K562 (cell line): Measurements from ENCODE around the gene STAG2. TPM values are rescaled to one million over a fixed set of nuclear protein-coding genes. Genes with fewer than 3 reads are reported as not detected.

ENCODE experiments used
- CC2D1A ChIP-seq: fragments of 450-650 bp; IDR thresholded peaks from 2 replicates; pipeline ENCODE4 v1.6.1; 2017; ENCODE audit warnings: mild to moderate bottlenecking
- ELK3 ChIP-seq: fragments of 450-650 bp; formaldehyde crosslinking; IDR thresholded peaks from 2 replicates; pipeline ENCODE4 v1.4.0; 2020; ENCODE audit warnings: mild to moderate bottlenecking
- FOXK1 ChIP-seq: sonication (generic); formaldehyde crosslinking; IDR thresholded peaks from 2 replicates; pipeline ENCODE4 v1.8.0; 2022; ENCODE audit warnings: missing genetic modification reagents, mild to moderate bottlenecking, borderline replicate concordance
- L3MBTL2 ChIP-seq: fragments of 450-650 bp; IDR thresholded peaks from 2 replicates; pipeline ENCODE4 v1.6.1; 2016; ENCODE audit warnings: mild to moderate bottlenecking, moderate library complexity
- MCM7 ChIP-seq, 2 experiments: fragments of 450-650 bp; IDR thresholded peaks; 2 replicates each; pipeline ENCODE4 v1.6.1; 2016 to 2018
- MTA3 ChIP-seq: fragments of 450-650 bp; formaldehyde crosslinking; IDR thresholded peaks from 2 replicates; pipeline ENCODE4 v1.6.1; 2017; ENCODE audit warnings: mild to moderate bottlenecking, borderline replicate concordance
- NFIC ChIP-seq: fragments of 450-650 bp; IDR thresholded peaks from 2 replicates; pipeline ENCODE4 v1.6.1; 2017; ENCODE audit warnings: mild to moderate bottlenecking, inconsistent platforms
- NFIX ChIP-seq: fragments of 250-450 bp; sonication (Bioruptor Pico); IDR thresholded peaks from 2 replicates; pipeline ENCODE4 v1.4.0; 2020; ENCODE audit warnings: low read depth, mild to moderate bottlenecking, moderate library complexity
- NFXL1 ChIP-seq: fragments of 450-650 bp; formaldehyde crosslinking; IDR thresholded peaks from 2 replicates; pipeline ENCODE4 v1.4.0; 2021; ENCODE audit warnings: mild to moderate bottlenecking
- PTBP1 ChIP-seq: fragments of 200-400 bp; formaldehyde crosslinking; IDR thresholded peaks from 2 replicates; pipeline ENCODE4 v1.6.1; 2017; ENCODE audit warnings: low read depth, low read length
- RFX7 ChIP-seq: fragments of 250-450 bp; sonication (Bioruptor Pico); IDR thresholded peaks from 2 replicates; pipeline ENCODE4 v1.5.1; 2021; ENCODE audit warnings: mild to moderate bottlenecking
- RNF219 ChIP-seq: fragments of 250-450 bp; sonication (Bioruptor Pico); IDR thresholded peaks from 2 replicates; pipeline ENCODE4 v1.5.0; 2022; ENCODE audit warnings: mild to moderate bottlenecking
- SFPQ ChIP-seq: fragments of 200-400 bp; formaldehyde crosslinking; IDR thresholded peaks from 2 replicates; pipeline ENCODE4 v1.6.1; 2017; ENCODE audit warnings: mild to moderate bottlenecking, low read depth, low read length, moderate library complexity
- SIX5 ChIP-seq, 2 experiments: IDR thresholded peaks; 2 replicates each; pipeline ENCODE4 v1.6.1; 2011; ENCODE audit warnings: low read length in 2 of 2, borderline replicate concordance in 1 of 2, low read depth in 1 of 2, mild to moderate bottlenecking in 1 of 2, moderate library complexity in 1 of 2; ENCODE audit not compliant: insufficient read depth in 1 of 2
- ZNF583 ChIP-seq: fragments of 250-450 bp; sonication (Bioruptor Pico); IDR thresholded peaks from 2 replicates; pipeline ENCODE4 v1.4.0; 2020
- ZNF644 ChIP-seq: fragments of 200-800 bp; sonication (Bioruptor generic); IDR thresholded peaks from 2 replicates; pipeline ENCODE4 v1.6.1; 2016; ENCODE audit warnings: low read depth, missing genetic modification characterization, missing compliant biosample characterization
- ZNF764 ChIP-seq: fragments of 250-450 bp; sonication (Bioruptor Pico); IDR thresholded peaks from 2 replicates; pipeline ENCODE4 v1.4.0; 2020; ENCODE audit warnings: low read depth, mild to moderate bottlenecking, moderate library complexity
- polyA plus RNA-seq, 8 experiments: library from polyadenylated mRNA; depleted of rRNA in 4 of 8; stranded (reverse) in 5 of 8; unstranded in 3 of 8; fragments of >200 nt; fragmentation: Nextera tagmentation in 2 of 8; fragmentation: Illumina TruSeq in 1 of 8; extraction: Ambion mirVana in 2 of 8; extraction: Trizol in 1 of 8; gene quantifications; 2 replicates each; pipeline versions ENCODE4 v1.2.1 to v1.2.3, GENCODE V29; 2011 to 2014; ENCODE audit warnings: inconsistent platforms in 1 of 8, missing spikeins in 1 of 8
- total RNA-seq, 7 experiments: library from RNA; depleted of rRNA in 6 of 7; stranded (reverse); fragments of >200 nt in 6 of 7; fragmentation: Illumina TruSeq in 2 of 7; extraction: Trizol in 2 of 7; gene quantifications; 2 replicates each; pipeline versions ENCODE4 v1.2.1 to v1.2.3, GENCODE V29; 2011 to 2021; ENCODE audit warnings: low replicate concordance in 1 of 7
- TF ChIP-seq, protein P1 (sequence below): fragments of 250-450 bp; sonication (Bioruptor Pico); IDR thresholded peaks from 2 replicates; pipeline ENCODE4 v1.5.0; 2021; ENCODE audit warnings: mild to moderate bottlenecking, borderline replicate concordance

Gene STAG2
- total and polyA plus RNA-seq, 9 of the 15 experiments (the other 6 are each of a cell fraction or from before 2014, with no cell fraction given): 40.3 to 133 (median 90.1) TPM

GRCh38 chrX:123962794-123963373 lies 1.4 kb downstream of the STAG2 start (continued):
- no peak for TF ChIP-seq ZNF764 (CRISPR knock-in tag)
- TF ChIP-seq, protein P1, sequence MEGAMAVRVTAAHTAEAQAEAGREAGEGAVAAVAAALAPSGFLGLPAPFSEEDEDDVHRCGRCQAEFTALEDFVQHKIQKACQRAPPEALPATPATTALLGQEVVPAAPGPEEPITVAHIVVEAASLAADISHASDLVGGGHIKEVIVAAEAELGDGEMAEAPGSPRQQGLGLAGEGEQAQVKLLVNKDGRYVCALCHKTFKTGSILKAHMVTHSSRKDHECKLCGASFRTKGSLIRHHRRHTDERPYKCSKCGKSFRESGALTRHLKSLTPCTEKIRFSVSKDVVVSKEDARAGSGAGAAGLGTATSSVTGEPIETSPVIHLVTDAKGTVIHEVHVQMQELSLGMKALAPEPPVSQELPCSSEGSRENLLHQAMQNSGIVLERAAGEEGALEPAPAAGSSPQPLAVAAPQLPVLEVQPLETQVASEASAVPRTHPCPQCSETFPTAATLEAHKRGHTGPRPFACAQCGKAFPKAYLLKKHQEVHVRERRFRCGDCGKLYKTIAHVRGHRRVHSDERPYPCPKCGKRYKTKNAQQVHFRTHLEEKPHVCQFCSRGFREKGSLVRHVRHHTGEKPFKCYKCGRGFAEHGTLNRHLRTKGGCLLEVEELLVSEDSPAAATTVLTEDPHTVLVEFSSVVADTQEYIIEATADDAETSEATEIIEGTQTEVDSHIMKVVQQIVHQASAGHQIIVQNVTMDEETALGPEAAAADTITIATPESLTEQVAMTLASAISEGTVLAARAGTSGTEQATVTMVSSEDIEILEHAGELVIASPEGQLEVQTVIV (CRISPR knock-in tag): no peak
- peak; percentile 41 for TF ChIP-seq L3MBTL2
- TF ChIP-seq ZNF583 (CRISPR knock-in tag): no peak
- no peak for TF ChIP-seq ZNF644 (tag)
- no peak for TF ChIP-seq RNF219
- no peak for TF ChIP-seq NFXL1
- no peak for TF ChIP-seq SFPQ
- no peak for TF ChIP-seq ELK3 (CRISPR knock-in tag)
- no peak for TF ChIP-seq NFIC
- TF ChIP-seq MTA3: no peak
- TF ChIP-seq CC2D1A: no peak
- no peak for TF ChIP-seq MCM7 (IDR thresholded peaks at IDR 0.05)
- TF ChIP-seq FOXK1 (CRISPR knock-in tag): peak; percentile 29; the same call in 1 of the 2 replicates
- TF ChIP-seq NFIX: no peak
- peak in 1 of 2 experiments; percentile 19; a peak in 1 of 4 replicates for TF ChIP-seq SIX5 (IDR thresholded peaks at IDR 0.05; ENCODE audit: borderline replicate concordance in 1 of 2, insufficient read depth in 1 of 2, low read depth in 1 of 2, low read length in 2 of 2)
- no peak for TF ChIP-seq PTBP1
- TF ChIP-seq RFX7 (CRISPR knock-in tag): no peak
